BLaER1 (cell line): Measurements from ENCODE around the gene FKBP1A.
"Not testable (repeated sequence)": the region's sequence is repeated elsewhere in the genome, so short reads cannot be mapped to it uniquely, and the experiment has no call there.

ENCODE experiments used
- H3K27ac ChIP-seq: shearing (Covaris generic); formaldehyde crosslinking; 2 replicates; pipeline ENCODE4 v1.8.1; 2022
- H3K27me3 ChIP-seq: shearing (Covaris generic); formaldehyde crosslinking; 2 replicates; pipeline ENCODE4 v1.8.1; 2022
- H3K36me3 ChIP-seq: shearing (Covaris generic); formaldehyde crosslinking; 2 replicates; pipeline ENCODE4 v1.8.1; 2022
- H3K4me1 ChIP-seq: shearing (Covaris generic); formaldehyde crosslinking; 2 replicates; pipeline ENCODE4 v1.8.1; 2022
- H3K4me2 ChIP-seq: shearing (Covaris generic); formaldehyde crosslinking; 2 replicates; pipeline ENCODE4 v1.8.1; 2022
- H3K4me3 ChIP-seq: shearing (Covaris generic); formaldehyde crosslinking; 2 replicates; pipeline ENCODE4 v1.8.1; 2022
- H3K9ac ChIP-seq: shearing (Covaris generic); formaldehyde crosslinking; 2 replicates; pipeline ENCODE4 v1.8.1; 2022
- H3K9me3 ChIP-seq: shearing (Covaris generic); formaldehyde crosslinking; 2 replicates; pipeline ENCODE4 v1.8.1; 2022
- H4K20me1 ChIP-seq: shearing (Covaris generic); formaldehyde crosslinking; 2 replicates; pipeline ENCODE4 v1.8.1; 2022
- Cebpa-rat ChIP-seq: shearing (Covaris generic); IDR thresholded peaks from 2 replicates; pipeline ENCODE4 v1.8.1; 2022

Gene FKBP1A

GRCh38 chr20:1346315-1346969 is 46.4 kb downstream of the FKBP1A start:
- Histone ChIP-seq H3K4me1 (peaks cover 6% of the 10 kb centered on the region; the same call in 1 of the 2 replicates), H3K9me3 (peaks cover 42% of the 10 kb centered on the region), H3K4me2 (no peak overlapping the region), H4K20me1 (peaks cover 7% of the 10 kb centered on the region), H3K9ac (no peak overlapping the region), H3K36me3 (peaks cover 48% of the 10 kb centered on the region), H3K27ac (no peak overlapping the region), H3K4me3 (no peak overlapping the region), H3K27me3 (no peaks in the 10 kb centered on the region)
- TF ChIP-seq Cebpa-rat, result no peak

DNA sequence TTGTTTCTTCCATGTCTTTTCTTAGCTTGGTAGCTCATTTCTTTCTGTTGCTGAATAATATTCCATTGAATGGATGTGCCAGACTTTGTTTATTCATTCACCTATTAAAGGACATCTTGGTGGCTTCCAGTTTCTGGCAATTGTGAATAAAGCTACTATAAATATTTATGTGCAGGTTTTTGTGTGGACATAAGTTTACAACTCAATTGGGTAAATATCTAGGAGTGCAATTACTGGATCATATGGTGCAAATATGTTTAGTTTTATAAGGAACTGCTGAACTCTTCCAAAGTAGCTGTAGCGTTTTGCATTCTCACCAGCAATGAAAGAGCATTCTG is 47.1 kb downstream of the FKBP1A start:
- no peak overlapping the region for H3K4me3 ChIP-seq
- H3K4me2 ChIP-seq, result no peak overlapping the region
- H3K27ac ChIP-seq, result no peak overlapping the region
- H3K9me3 ChIP-seq, result peaks cover 39% of the 10 kb centered on the region
- no peak for TF ChIP-seq Cebpa-rat
- peaks cover 14% of the 10 kb centered on the region for H4K20me1 ChIP-seq
- H3K4me1 ChIP-seq, result peaks cover 6% of the 10 kb centered on the region; the same call in 1 of the 2 replicates
- no peaks in the 10 kb centered on the region for H3K27me3 ChIP-seq
- peaks cover 49% of the 10 kb centered on the region for H3K36me3 ChIP-seq
- no peak overlapping the region for H3K9ac ChIP-seq

GRCh38 chr20:1345030-1345755 is 47.7 kb downstream of the FKBP1A start:
- H3K27ac ChIP-seq, result no peak overlapping the region
- peaks cover 6% of the 10 kb centered on the region; the same call in 1 of the 2 replicates for H3K4me1 ChIP-seq
- H3K9me3 ChIP-seq, result peaks cover 33% of the 10 kb centered on the region
- H3K4me2 ChIP-seq, result no peak overlapping the region
- no peak overlapping the region for H3K4me3 ChIP-seq
- TF ChIP-seq Cebpa-rat, result no peak
- H4K20me1 ChIP-seq, result peaks cover 19% of the 10 kb centered on the region
- H3K27me3 ChIP-seq, result no peaks in the 10 kb centered on the region
- H3K36me3 ChIP-seq, result peaks cover 47% of the 10 kb centered on the region
- H3K9ac ChIP-seq, result no peak overlapping the region

GRCh38 chr20:1343446-1344124 is 49.3 kb downstream of the FKBP1A start:
- H3K4me3 ChIP-seq, H3K4me1 ChIP-seq, H3K4me2 ChIP-seq, H3K27me3 ChIP-seq, H3K27ac ChIP-seq, H3K9ac ChIP-seq: not testable (repeated sequence)
- H3K9me3 ChIP-seq, result peaks cover 17% of the 10 kb centered on the region
- H4K20me1 ChIP-seq, result peaks cover 34% of the 10 kb centered on the region
- peaks cover 47% of the 10 kb centered on the region for H3K36me3 ChIP-seq

DNA sequence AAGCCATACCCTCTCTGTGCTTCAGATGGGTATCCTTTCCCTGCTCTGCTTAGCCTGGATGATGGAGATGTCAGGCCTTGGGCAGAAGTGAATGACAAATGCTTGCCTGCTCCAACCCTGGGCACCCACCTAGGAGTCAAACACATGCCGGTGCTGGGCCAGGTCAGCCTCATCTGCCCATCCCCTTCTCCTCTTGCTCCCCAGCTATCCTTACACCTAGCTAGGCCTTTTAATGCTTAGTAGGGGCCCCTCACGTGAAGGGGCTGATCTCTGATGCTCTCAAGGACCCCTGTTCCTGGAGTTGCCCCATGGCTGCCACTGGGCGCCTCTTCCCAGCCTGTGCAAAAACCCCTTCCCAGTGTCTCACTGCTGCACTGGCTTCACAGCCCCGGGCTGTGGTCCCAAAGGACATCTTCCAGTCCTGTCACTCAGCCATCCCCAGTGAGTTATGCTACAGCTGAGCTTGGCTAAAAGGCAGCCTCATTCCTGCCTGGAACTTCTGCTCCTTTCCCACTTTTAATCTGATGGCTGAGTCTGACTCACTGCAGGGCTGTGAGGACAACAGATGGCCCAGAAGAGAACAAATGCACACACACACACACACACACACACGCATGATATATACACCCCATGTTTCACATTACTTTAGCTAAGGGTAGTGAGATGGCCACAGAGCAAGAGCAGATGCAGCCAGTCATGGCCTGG is 51.1 kb downstream of the FKBP1A start:
- Histone ChIP-seq H3K27me3 (no peaks in the 10 kb centered on the region), H3K4me3 (no peak overlapping the region), H3K36me3 (peaks cover 54% of the 10 kb centered on the region), H3K4me2 (no peak overlapping the region), H3K4me1 (peaks cover 5% of the 10 kb centered on the region; the same call in 1 of the 2 replicates), H3K9me3 (no peaks in the 10 kb centered on the region; the same call in 1 of the 2 replicates), H3K9ac (no peak overlapping the region), H4K20me1 (peaks cover 51% of the 10 kb centered on the region), H3K27ac (no peak overlapping the region)
- TF ChIP-seq Cebpa-rat, result no peak

DNA sequence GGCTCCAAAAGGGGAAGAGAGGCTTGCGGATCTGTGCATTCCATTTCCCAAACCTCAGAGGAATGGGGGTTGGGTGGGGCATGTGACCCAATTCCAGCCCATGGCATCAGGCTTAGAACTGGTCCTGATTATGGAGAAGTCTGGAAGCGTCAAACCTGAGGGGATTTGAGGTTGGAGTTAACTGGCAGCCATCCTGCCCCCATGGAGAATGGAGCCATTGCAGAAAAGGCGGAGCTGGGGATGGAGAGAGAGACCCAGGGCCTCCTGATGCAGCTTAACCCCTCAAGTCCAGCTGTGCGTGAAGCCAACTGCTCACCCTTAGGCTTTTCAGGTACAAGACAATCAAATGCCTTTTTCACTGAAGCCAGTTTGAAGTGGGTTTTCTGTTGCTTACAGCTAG is 54.1 kb downstream of the FKBP1A start:
- Histone ChIP-seq H3K27me3 (no peaks in the 10 kb centered on the region), H3K4me1 (peaks cover 16% of the 10 kb centered on the region), H3K27ac (no peak overlapping the region), H3K4me2 (no peak overlapping the region), H3K9me3 (no peaks in the 10 kb centered on the region), H4K20me1 (peaks cover 77% of the 10 kb centered on the region), H3K4me3 (no peak overlapping the region), H3K36me3 (peaks cover 66% of the 10 kb centered on the region), H3K9ac (no peak overlapping the region)
- TF ChIP-seq Cebpa-rat, result no peak

DNA sequence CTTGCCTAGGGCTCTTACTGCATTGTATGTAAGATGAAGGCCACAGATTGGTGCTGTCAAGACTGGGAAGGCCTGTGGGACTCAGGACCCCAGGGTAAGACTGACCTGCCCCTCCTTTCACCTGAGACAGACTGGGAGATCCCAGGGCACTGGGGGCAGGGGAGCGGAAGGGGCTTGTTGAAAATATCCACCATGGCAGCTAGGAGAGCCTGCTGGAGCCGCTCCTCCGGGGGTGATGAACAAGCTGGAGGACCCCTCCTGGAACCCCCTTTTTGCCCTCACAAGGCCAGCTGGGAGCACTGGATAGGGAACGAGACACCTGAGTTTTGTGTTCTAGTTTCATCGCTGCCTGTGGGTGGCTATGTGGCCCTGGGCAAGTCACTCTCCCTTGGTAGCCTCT is 54.8 kb downstream of the FKBP1A start:
- Histone ChIP-seq H3K4me2 (no peak overlapping the region), H4K20me1 (peaks cover 84% of the 10 kb centered on the region), H3K4me1 (peaks cover 16% of the 10 kb centered on the region), H3K4me3 (no peak overlapping the region), H3K27me3 (no peaks in the 10 kb centered on the region), H3K27ac (no peak overlapping the region), H3K36me3 (peaks cover 73% of the 10 kb centered on the region), H3K9me3 (no peaks in the 10 kb centered on the region), H3K9ac (no peak overlapping the region)
- no peak for TF ChIP-seq Cebpa-rat

GRCh38 chr20:1337441-1337840 is 55.4 kb downstream of the FKBP1A start:
- Histone ChIP-seq H3K9me3 (no peaks in the 10 kb centered on the region), H3K36me3 (peaks cover 78% of the 10 kb centered on the region), H3K27me3 (no peaks in the 10 kb centered on the region), H4K20me1 (peaks cover 90% of the 10 kb centered on the region), H3K4me1 (peaks cover 16% of the 10 kb centered on the region), H3K9ac (no peak overlapping the region), H3K27ac (no peak overlapping the region), H3K4me2 (no peak overlapping the region), H3K4me3 (no peak overlapping the region)
- no peak for TF ChIP-seq Cebpa-rat

GRCh38 chr20:1336699-1337367 is 56.0 kb downstream of the FKBP1A start:
- Histone ChIP-seq H3K9ac (no peak overlapping the region), H3K27me3 (no peaks in the 10 kb centered on the region), H3K4me2 (no peak overlapping the region), H4K20me1 (peaks cover 94% of the 10 kb centered on the region), H3K4me1 (peaks cover 16% of the 10 kb centered on the region), H3K36me3 (peaks cover 78% of the 10 kb centered on the region), H3K9me3 (no peaks in the 10 kb centered on the region), H3K4me3 (no peak overlapping the region), H3K27ac (no peak overlapping the region)
- no peak for TF ChIP-seq Cebpa-rat
